ENCODE results near the gene TANGO2. TPM values are rescaled to one million over a fixed set of nuclear protein-coding genes. Genes with fewer than 3 reads are reported as not detected.

TANGO2 gene
- polyA plus RNA-seq, 2 donors = 9.5 to 9.8 TPM

DNA sequence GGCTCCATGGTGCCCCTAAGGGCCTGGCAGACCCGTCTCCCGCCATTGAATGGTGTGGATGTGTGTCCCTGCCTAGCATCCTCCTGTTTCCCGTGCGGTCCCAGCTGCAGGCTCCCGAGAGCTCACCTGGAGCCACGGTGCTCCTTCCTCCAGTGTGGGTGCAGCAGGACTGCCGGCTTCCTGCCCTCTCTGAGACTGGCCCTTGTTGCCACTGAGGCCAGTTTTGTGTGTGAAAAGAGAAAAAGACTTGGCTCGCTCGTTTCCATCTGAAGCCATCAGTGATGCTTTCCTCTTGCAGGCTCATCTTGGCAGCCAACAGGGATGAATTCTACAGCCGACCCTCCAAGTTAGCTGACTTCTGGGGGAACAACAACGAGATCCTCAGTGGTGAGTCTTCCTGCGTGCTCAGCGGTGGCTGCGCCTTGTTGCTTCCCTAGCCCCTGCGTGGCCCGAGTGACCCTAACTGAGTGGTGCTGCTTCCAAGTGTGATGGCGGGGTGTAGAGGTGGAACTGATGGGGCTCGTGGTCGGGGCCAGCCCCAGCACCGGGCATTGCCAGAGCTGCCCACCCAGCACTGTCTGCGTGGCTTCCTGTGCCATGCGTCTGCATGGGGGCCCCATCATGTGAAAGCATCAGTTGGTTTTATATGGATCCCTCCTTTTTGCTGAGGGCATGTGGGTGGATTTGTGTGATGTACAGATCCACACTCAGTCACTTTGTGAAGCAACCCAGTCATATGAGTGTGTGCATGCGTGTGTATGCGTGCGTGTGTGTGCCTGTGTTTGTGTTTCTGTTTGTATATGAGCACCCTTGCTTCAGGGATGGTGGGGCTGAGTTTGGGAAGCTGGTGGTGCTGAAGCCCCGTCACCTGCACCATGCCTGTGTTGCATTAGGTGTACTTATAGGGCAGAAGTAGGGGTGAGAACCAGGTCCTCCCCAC, 22.4 kb downstream of the TANGO2 start:
- WGBS, 2 donors = 94 to 96% methylated on average over 26 of the region's 26 CpGs
- Histone ChIP-seq H3K9me3 (ENCODE audit: control insufficient read depth in 2 of 2, insufficient read depth in 1 of 2, low read depth in 1 of 2, low read length in 1 of 2) (no peaks in the 10 kb centered on the region), H3K27ac (ENCODE audit: low read depth in 2 of 2, low read length in 1 of 2) (no peak overlapping the region), H3K27me3 (ENCODE audit: control insufficient read depth in 1 of 2, insufficient read depth in 2 of 2, low read length in 2 of 2) (no peaks in the 10 kb centered on the region), H3K4me3 (ENCODE audit: low read depth in 1 of 2, low read length in 2 of 2) (no peak overlapping the region), H3K36me3 (ENCODE audit: control insufficient read depth in 2 of 2, insufficient read depth in 2 of 2, low read length in 1 of 2) (peaks cover 9 to 24% of the 10 kb centered on the region in 2 donors), H3K4me1 (ENCODE audit: control insufficient read depth in 2 of 2, insufficient read depth in 2 of 2, low read length in 1 of 2) (no peaks in the 10 kb centered on the region)

DNA sequence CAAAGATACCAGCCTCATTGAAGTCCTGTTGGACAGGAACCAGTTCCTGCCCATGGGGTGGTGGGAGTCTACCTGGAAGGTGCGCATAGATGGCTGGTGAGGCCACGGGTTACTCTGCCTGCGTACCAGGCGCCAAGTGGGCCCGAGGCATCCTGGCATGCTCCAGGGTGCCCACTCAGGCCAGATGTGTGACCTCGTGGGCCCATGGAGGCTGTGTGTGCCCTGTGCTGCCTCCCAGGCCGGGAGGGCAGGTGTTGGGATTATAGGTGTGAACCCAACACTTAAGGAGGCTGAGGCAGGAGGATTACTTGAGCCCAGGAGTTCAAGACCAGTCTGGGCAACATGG, 23.1 kb downstream of the TANGO2 start:
- Histone ChIP-seq H3K36me3 (ENCODE audit: control insufficient read depth in 2 of 2, insufficient read depth in 2 of 2, low read length in 1 of 2) (peaks cover 9 to 23% of the 10 kb centered on the region in 2 donors), H3K27me3 (ENCODE audit: control insufficient read depth in 1 of 2, insufficient read depth in 2 of 2, low read length in 2 of 2) (no peaks in the 10 kb centered on the region), H3K9me3 (ENCODE audit: control insufficient read depth in 2 of 2, insufficient read depth in 1 of 2, low read depth in 1 of 2, low read length in 1 of 2) (no peaks in the 10 kb centered on the region), H3K4me1 (ENCODE audit: control insufficient read depth in 2 of 2, insufficient read depth in 2 of 2, low read length in 1 of 2) (no peaks in the 10 kb centered on the region), H3K4me3 (ENCODE audit: low read depth in 1 of 2, low read length in 2 of 2) (no peak overlapping the region), H3K27ac (ENCODE audit: low read depth in 2 of 2, low read length in 1 of 2) (no peak overlapping the region)
- 89 to 97% methylated on average over 7 of the region's 7 CpGs for WGBS, 2 donors

DNA sequence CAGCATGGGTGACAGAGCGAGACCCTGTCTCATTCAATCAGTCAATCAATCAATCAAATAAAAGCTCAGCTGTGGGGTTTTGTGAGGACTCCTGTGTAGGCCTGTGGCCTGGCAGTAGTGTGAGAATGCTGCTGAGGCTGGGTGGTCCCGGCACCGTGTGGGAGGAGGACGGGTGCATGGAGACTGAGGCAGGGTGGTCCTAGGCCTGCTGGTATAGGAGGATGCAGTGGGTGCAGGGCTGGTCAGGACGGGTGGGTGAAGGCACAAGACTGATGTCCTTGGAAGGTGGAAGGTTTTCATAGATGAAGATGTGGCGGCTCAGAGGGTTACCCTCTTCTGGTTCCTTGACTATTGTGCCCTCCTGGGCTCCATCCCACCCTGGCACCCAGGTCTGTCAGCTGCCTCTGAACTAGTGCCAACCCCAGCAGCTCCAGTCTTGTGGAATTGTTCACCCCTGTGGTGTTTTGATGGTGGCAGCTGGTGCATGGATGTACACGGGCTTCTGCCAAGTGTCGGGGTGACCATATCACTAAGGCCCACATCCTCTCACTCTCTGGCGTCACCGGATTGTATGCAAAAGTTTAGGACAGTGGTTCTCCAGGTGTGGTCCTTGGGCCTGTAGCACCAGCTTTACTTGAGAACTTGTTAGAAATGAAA, 23.7 kb downstream of the TANGO2 start:
- H3K36me3 ChIP-seq (ENCODE audit: control insufficient read depth in 2 of 2, insufficient read depth in 2 of 2, low read length in 1 of 2) = peaks cover 9 to 23% of the 10 kb centered on the region in 2 donors
- no peaks in the 10 kb centered on the region for H3K27me3 ChIP-seq (ENCODE audit: control insufficient read depth in 1 of 2, insufficient read depth in 2 of 2, low read length in 2 of 2)
- H3K4me3 ChIP-seq (ENCODE audit: low read depth in 1 of 2, low read length in 2 of 2) = no peak overlapping the region
- H3K27ac ChIP-seq (ENCODE audit: low read depth in 2 of 2, low read length in 1 of 2) = no peak overlapping the region
- H3K9me3 ChIP-seq (ENCODE audit: control insufficient read depth in 2 of 2, insufficient read depth in 1 of 2, low read depth in 1 of 2, low read length in 1 of 2) = no peaks in the 10 kb centered on the region
- no peaks in the 10 kb centered on the region for H3K4me1 ChIP-seq (ENCODE audit: control insufficient read depth in 2 of 2, insufficient read depth in 2 of 2, low read length in 1 of 2)
- 89 to 91% methylated on average over 10 of the region's 10 CpGs for WGBS, 2 donors

DNA sequence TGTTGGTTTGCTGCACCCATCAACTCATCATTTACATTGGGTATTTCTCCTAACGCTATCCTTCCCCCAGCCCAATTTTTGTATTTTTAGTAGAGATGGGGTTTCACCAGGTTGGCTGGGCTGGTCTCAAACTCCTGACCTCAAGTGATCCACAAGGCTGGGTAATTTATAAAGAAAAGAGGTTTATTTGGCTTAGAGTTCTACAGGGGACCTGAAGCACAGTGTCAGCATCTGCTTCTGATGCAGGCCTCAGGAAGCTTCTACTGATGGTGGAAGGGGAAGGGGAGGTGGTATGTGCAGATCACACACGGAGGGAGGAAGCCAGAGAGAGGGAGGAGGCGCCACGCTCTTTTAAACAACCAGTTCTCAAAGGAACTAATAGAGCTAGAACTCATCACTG, 25.8 kb downstream of the TANGO2 start:
- no peaks in the 10 kb centered on the region for H3K27me3 ChIP-seq (ENCODE audit: control insufficient read depth in 1 of 2, insufficient read depth in 2 of 2, low read length in 2 of 2)
- H3K27ac ChIP-seq (ENCODE audit: low read depth in 2 of 2, low read length in 1 of 2) = no peak overlapping the region
- no peaks in the 10 kb centered on the region for H3K9me3 ChIP-seq (ENCODE audit: control insufficient read depth in 2 of 2, insufficient read depth in 1 of 2, low read depth in 1 of 2, low read length in 1 of 2)
- peaks cover 9 to 20% of the 10 kb centered on the region in 2 donors for H3K36me3 ChIP-seq (ENCODE audit: control insufficient read depth in 2 of 2, insufficient read depth in 2 of 2, low read length in 1 of 2)
- 93% methylated on average over 4 of the region's 4 CpGs for WGBS, 2 donors
- no peak overlapping the region for H3K4me3 ChIP-seq (ENCODE audit: low read depth in 1 of 2, low read length in 2 of 2)
- no peaks in the 10 kb centered on the region for H3K4me1 ChIP-seq (ENCODE audit: control insufficient read depth in 2 of 2, insufficient read depth in 2 of 2, low read length in 1 of 2)

DNA sequence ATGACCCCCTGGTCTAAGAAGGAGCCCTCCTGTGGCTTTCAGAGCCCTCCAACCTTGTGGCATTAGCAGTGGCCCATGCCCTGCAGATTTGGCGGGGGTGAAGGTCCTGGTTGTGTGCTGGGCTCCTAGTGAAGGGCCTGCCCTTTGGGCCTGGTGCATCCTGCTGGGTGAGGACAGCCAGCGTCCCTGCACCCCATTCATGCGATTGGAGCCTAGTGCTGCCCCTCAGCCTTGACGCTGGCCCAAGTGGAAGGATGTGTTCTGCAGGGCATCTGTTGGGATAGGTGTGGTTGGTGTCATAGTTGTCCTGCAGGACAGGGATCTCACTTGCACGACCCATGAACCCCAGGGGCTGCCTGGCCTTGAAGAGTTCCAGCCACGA, 31.0 kb downstream of the TANGO2 start:
- Histone ChIP-seq H3K36me3 (ENCODE audit: control insufficient read depth in 2 of 2, insufficient read depth in 2 of 2, low read length in 1 of 2) (peaks cover 5 to 26% of the 10 kb centered on the region in 2 donors), H3K4me3 (ENCODE audit: low read depth in 1 of 2, low read length in 2 of 2) (no peak overlapping the region), H3K27ac (ENCODE audit: low read depth in 2 of 2, low read length in 1 of 2) (no peak overlapping the region), H3K27me3 (ENCODE audit: control insufficient read depth in 1 of 2, insufficient read depth in 2 of 2, low read length in 2 of 2) (no peaks in the 10 kb centered on the region), H3K9me3 (ENCODE audit: control insufficient read depth in 2 of 2, insufficient read depth in 1 of 2, low read depth in 1 of 2, low read length in 1 of 2) (no peaks in the 10 kb centered on the region), H3K4me1 (ENCODE audit: control insufficient read depth in 2 of 2, insufficient read depth in 2 of 2, low read length in 1 of 2) (no peaks in the 10 kb centered on the region)
- WGBS, 2 donors = 97 to 98% methylated on average over 6 of the region's 6 CpGs

DNA sequence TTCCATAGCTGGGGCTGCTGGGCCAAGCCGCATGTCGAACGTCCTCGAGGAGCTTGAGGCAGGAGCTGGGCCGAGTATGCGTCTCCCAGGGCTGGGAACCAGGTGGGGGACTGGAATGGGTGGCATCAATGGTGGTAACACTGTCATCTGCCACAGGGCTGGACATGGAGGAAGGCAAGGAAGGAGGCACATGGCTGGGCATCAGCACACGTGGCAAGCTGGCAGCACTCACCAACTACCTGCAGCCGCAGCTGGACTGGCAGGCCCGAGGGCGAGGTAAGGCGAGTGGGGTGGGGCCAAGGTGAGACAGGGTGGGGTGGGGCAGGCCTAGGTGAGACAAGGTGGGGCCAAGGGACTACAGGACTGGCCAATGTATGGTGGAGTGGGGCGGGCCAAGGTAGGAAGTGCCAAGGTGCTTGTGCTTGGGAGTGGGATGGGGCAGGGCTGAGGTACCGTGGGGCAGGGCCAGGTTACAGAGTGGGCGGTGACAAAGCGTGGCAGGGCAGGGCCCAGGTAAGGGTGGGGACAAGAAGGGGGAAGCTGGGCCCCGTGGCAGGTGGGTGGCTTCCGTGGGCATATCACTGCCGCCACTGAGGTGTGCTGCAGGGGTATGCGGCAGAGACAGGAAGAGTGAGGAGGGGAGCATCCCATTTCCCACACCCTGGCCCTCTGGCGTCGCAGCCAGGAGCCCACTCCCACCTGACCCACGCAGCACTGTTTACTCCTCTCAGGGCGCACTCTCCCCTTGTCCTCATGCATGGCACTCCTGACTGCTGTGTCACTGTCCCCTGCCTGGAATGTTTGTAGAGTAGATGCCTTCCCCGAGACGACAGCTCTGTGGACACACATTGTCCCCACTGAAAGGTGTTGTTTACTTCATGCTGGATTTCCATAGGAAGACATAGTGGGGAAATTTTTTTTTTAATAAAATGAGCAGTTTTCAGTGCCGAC, 31.7 kb downstream of the TANGO2 start:
- WGBS, 2 donors = 79 to 84% methylated on average over 25 to 26 of the region's 26 CpGs
- no peaks in the 10 kb centered on the region for H3K9me3 ChIP-seq (ENCODE audit: control insufficient read depth in 2 of 2, insufficient read depth in 1 of 2, low read depth in 1 of 2, low read length in 1 of 2)
- no peaks in the 10 kb centered on the region for H3K4me1 ChIP-seq (ENCODE audit: control insufficient read depth in 2 of 2, insufficient read depth in 2 of 2, low read length in 1 of 2)
- no peak overlapping the region for H3K4me3 ChIP-seq (ENCODE audit: low read depth in 1 of 2, low read length in 2 of 2)
- no peak overlapping the region for H3K27ac ChIP-seq (ENCODE audit: low read depth in 2 of 2, low read length in 1 of 2)
- peaks cover 5 to 29% of the 10 kb centered on the region in 2 donors for H3K36me3 ChIP-seq (ENCODE audit: control insufficient read depth in 2 of 2, insufficient read depth in 2 of 2, low read length in 1 of 2)
- H3K27me3 ChIP-seq (ENCODE audit: control insufficient read depth in 1 of 2, insufficient read depth in 2 of 2, low read length in 2 of 2) = no peaks in the 10 kb centered on the region

DNA sequence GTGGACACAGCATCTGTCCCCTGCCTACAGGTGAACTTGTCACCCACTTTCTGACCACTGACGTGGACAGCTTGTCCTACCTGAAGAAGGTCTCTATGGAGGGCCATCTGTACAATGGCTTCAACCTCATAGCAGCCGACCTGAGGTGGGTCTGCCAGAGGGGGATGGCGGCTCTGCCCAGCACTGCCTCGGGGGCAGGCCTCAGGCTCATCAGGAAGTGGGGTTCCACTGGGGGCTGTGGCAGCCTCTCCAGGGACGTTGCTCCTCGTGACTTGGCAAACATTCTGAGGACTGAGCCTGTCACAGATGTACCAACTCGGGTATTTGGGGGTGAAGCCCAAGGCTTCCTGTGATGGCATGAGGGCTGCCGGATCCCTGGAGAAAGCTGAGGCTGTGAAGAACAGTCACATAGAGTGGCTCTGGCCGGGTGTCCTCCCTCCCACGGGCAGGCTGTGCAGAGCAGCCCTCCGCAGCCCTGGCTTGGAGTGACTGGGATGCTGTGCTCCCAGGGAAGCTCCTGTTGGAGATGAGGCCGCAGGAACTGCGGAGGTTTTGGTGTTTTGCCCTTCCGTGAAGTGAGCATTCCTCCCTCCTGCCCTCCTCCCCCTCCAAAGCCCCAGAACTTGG, 32.6 kb downstream of the TANGO2 start:
- Histone ChIP-seq H3K27me3 (ENCODE audit: control insufficient read depth in 1 of 2, insufficient read depth in 2 of 2, low read length in 2 of 2) (no peaks in the 10 kb centered on the region), H3K4me1 (ENCODE audit: control insufficient read depth in 2 of 2, insufficient read depth in 2 of 2, low read length in 1 of 2) (no peaks in the 10 kb centered on the region), H3K9me3 (ENCODE audit: control insufficient read depth in 2 of 2, insufficient read depth in 1 of 2, low read depth in 1 of 2, low read length in 1 of 2) (no peaks in the 10 kb centered on the region), H3K27ac (ENCODE audit: low read depth in 2 of 2, low read length in 1 of 2) (no peak overlapping the region), H3K4me3 (ENCODE audit: low read depth in 1 of 2, low read length in 2 of 2) (no peak overlapping the region), H3K36me3 (ENCODE audit: control insufficient read depth in 2 of 2, insufficient read depth in 2 of 2, low read length in 1 of 2) (peaks cover 5 to 30% of the 10 kb centered on the region in 2 donors)
- 80 to 88% methylated on average over 14 of the region's 14 CpGs for WGBS, 2 donors

DNA sequence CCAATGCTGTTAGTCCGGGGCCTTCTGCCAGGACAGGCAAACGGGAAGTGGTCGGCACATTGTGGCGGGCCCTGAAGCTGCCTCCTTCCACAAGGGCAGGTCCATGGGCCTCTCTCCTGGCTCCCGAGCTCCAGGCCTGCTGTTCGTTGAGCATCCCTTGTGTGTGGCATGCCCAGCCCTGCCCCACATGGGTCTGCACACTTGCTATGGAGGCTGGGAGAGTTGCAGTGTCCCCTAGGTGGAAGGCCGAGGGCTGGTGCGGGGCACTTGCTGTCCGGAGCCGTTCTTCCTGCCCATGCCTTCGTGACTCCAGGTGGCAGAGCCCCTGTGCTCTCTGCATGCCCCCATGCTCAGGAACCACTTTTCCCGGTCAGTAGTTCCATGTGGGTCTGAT, 33.1 kb downstream of the TANGO2 start:
- WGBS, 2 donors = 77 to 92% methylated on average over 12 of the region's 12 CpGs
- no peaks in the 10 kb centered on the region for H3K9me3 ChIP-seq (ENCODE audit: control insufficient read depth in 2 of 2, insufficient read depth in 1 of 2, low read depth in 1 of 2, low read length in 1 of 2)
- H3K27ac ChIP-seq (ENCODE audit: low read depth in 2 of 2, low read length in 1 of 2) = no peak overlapping the region
- H3K36me3 ChIP-seq (ENCODE audit: control insufficient read depth in 2 of 2, insufficient read depth in 2 of 2, low read length in 1 of 2) = peaks cover 5 to 30% of the 10 kb centered on the region in 2 donors
- no peak overlapping the region for H3K4me3 ChIP-seq (ENCODE audit: low read depth in 1 of 2, low read length in 2 of 2)
- H3K27me3 ChIP-seq (ENCODE audit: control insufficient read depth in 1 of 2, insufficient read depth in 2 of 2, low read length in 2 of 2) = no peaks in the 10 kb centered on the region
- no peaks in the 10 kb centered on the region for H3K4me1 ChIP-seq (ENCODE audit: control insufficient read depth in 2 of 2, insufficient read depth in 2 of 2, low read length in 1 of 2)

DNA sequence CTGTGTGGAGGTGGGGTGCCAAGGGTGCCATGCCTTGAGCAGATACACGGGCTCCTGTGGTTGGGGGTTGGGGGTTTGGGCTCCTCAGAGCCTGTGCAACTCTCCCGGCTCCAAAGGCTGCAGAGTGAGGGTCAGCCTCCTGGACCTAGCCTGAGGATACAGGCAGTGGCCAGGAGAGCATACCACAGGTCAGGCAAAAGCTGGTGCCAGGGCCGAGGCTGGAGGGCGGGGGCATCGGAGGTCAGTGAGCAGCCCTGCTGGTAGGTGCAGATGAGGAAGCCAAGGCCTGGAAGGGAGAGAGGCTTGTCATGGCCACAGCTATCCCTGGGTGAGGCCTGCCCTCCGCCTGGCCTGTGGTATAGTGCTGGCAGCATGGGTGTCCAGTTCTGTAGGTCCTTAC, 33.6 kb downstream of the TANGO2 start:
- Histone ChIP-seq H3K4me3 (ENCODE audit: low read depth in 1 of 2, low read length in 2 of 2) (no peak overlapping the region), H3K27me3 (ENCODE audit: control insufficient read depth in 1 of 2, insufficient read depth in 2 of 2, low read length in 2 of 2) (no peaks in the 10 kb centered on the region), H3K4me1 (ENCODE audit: control insufficient read depth in 2 of 2, insufficient read depth in 2 of 2, low read length in 1 of 2) (no peaks in the 10 kb centered on the region), H3K9me3 (ENCODE audit: control insufficient read depth in 2 of 2, insufficient read depth in 1 of 2, low read depth in 1 of 2, low read length in 1 of 2) (no peaks in the 10 kb centered on the region), H3K36me3 (ENCODE audit: control insufficient read depth in 2 of 2, insufficient read depth in 2 of 2, low read length in 1 of 2) (peaks cover 5 to 30% of the 10 kb centered on the region in 2 donors), H3K27ac (ENCODE audit: low read depth in 2 of 2, low read length in 1 of 2) (no peak overlapping the region)
- 85 to 95% methylated on average over 6 of the region's 6 CpGs for WGBS, 2 donors

Data from esophagus (tissue), 2 donors.